CD4-positive, alpha-beta T cell treated with Interleukin-17A for 1 hour (primary cell): ENCODE measurements around the gene WWOX.
A peak's percentile ranks its signal among the peaks of the same experiment; 100 is the strongest.

ENCODE experiments used
- DNase-seq: peaks from one replicate; pipeline ENCODE4 v3.0.0-alpha.2; 2020

Gene WWOX

DNA sequence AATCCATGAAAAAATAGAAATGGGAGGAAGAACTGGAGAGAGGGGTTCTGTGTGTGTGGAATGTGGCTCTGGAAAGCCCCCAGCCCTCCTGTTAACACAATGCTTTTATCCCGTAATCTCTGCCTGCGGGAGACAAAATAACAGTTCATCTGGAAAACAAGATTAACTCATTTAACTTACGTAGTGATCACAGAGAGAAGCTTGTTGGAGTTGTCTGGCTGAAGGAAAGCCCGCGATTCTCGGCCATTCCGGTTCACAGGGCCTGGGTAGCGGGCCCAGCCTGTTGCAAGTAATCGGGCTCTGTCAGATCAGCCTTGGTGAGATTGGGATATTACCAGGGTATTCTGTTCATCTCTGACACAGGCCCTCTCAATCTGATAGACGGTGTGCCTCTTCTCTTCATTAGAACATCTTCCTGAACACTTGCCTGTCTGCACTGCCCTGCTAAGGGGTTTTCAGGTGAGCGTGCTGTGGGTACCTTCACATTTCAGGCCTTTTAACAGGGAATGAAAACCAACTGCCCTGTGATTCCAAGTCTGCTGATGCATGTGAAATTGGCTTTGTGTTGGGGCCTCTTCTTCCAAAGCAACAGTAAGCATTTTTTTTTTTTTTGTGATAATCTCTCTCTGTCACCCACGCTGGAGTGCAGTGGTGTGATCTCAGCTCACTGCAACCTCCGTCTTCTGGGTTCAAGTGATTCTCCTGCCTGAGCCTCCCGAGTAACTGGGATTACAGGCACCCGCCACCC lies 609.9 kb downstream of the WWOX start:
- DNase-seq, result no peak

DNA sequence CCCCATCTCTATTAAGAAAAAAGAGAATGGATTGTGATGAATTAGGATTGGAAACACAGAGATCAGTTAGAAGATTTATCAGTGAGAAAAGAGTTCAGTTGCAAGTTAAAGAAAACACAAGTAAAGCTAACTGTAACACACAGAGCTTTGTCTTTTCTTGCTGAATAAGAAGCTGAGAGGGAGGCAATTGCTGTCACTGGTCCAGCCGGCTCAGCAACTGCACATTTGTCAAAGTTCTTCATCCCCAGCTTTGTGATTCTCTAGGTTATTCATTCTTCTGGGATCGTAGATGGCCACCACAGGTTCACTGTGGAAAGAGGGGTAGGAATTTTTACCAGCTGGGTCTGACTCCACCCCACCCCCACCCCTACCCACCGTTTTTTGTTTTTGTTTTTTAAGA lies 615.7 kb downstream of the WWOX start:
- DNase-seq, result no peak

DNA sequence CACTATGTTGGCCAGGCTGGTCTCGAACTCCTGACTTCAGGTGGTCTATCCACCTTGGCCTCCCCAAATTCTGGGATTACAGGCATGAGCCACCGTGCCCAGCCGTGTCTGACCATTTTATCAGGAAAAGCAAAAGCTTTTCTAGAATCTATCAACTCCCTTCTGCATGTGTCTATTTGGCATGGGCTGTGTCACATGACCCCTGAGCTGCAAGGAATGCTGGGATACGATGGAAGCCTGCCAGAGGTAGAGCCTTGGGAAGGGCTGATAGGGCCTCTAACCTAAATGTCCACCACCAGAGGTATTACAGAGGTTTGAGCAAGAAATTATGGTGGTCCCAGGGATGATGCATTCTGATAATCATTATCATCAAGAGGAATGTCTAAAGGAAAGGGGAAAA lies 616.2 kb downstream of the WWOX start:
- DNase-seq, result no peak

DNA sequence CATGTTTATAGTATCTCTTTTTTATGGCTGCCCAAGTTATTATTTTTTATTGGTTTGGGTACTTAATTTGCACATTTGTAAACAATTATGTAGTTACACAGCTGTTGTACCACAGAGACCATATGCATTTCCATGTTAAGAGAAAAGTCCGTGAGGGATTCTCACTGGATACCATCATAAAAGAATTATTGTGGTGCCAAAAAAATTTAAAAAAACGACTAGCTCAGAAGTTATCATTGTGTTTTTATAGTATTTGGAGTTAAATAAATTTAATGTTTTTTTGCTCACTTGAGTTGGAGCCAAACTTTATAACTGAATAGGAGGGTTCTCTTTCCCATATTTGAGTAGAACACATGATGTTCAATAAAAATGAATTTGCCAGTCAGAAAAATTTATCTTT lies 618.7 kb downstream of the WWOX start:
- DNase-seq, result no peak

DNA sequence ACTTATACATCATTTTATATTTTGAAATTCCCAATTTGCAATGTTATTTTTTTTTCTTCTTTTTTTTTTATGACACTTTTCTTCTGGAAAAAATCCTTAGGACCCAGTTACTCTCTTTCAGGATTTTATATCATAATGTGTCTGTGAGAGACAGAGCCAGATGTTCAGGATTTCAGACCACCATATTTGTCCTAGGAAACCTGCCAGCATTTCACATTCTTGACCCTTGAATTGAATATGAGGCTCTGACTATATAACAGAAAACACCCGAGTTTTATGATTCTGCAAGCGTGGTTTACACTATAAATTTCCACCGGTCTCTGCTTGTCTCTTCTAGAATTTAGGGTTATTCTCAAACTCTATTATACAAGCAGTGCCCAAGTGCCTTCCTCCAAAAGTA lies 621.0 kb downstream of the WWOX start:
- DNase-seq, result no peak

DNA sequence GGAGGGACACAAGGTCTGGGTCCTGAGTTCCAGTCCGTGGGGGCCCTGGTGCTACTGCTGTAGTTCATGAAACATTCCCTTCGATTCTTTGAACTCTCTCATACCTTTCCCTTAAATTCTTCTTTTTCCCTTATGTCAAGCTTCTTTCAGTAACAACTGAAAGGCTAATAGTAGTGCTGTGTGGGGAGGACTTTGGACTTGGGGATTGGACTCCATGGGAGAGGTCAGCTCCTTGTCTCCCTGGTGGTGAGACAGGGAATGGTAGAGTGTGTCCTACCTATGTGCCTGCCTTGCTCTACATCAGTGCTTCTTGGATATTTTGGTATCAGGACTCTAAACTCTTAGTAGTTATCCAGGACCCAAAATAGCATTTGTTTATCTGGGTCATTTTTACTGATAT lies 628.1 kb downstream of the WWOX start:
- no peak for DNase-seq

DNA sequence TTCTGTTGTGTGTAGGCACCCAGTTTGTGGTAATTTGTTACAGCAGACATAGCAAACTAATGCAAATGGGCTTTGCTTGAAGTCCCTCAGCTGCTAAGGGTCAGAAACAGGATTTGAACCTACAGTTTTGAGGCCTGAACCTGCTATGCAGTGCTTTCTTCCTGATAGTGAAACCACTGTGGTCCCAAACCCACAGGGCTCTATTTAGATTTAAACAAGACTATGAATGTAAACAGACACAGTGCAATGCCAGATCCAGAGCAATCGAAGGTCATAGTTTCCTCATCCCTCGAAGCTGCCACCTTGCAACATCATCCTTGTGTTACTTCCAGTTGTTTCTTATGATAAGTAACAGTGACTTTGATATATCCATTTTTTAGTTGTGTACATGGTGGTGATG lies 630.2 kb downstream of the WWOX start:
- DNase-seq, result no peak

DNA sequence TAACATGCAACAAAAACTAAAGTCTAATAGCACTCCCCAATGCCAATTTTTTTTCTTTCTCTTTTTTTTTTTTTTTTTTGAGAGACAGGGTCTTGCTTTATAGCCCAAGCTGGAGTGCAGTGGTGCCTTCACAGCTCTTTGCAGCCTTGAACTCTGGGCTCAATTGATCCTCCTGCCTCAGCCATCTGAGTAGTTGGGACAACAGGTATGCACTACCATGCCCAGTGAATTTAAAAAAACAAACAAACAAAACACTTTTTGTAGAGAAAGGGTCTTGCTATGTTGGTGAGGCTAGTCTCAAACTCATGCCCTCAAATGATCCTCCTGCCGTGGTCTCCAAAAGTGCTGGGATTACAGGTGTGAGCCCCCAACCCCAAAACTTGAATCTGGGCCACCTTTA lies 632.3 kb downstream of the WWOX start:
- DNase-seq, result no peak

DNA sequence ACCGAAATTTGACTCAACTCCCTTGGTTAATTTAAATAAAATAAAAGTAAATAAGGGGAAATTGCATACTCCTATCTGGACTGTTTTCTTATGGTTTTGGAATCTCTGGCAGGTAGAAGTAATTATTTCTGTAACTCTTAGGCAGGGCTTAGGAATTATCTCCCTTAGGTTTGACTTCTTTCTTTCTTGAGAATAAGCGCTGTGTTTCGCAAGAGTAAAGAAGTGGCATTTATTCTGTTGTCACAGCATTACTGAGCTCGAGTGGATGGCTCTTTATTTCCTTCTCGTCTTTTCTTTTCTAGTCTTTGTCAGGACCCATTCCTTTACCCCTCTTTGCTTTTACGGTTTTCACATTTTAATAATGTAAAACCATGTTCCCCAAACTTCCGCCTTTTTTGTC lies 633.2 kb downstream of the WWOX start:
- DNase-seq, result no peak

DNA sequence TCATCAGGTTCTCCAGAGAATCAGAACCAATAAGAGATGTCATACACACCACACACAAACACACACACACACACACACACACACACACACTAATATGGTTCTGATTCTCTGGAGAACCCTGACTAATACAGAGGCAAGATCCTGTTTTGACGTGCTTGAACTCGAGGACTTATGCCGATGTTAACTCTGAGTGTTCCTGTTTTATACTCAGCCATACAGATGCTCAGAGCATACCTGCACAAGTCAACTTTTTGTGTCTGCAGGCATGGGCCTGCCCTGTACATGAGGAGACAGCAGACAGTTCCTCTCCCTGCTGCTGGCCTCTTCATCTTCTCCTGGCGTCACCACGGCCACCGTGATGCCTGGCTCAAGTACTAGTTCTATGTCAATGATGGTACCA lies 635.9 kb downstream of the WWOX start:
- no peak for DNase-seq

DNA sequence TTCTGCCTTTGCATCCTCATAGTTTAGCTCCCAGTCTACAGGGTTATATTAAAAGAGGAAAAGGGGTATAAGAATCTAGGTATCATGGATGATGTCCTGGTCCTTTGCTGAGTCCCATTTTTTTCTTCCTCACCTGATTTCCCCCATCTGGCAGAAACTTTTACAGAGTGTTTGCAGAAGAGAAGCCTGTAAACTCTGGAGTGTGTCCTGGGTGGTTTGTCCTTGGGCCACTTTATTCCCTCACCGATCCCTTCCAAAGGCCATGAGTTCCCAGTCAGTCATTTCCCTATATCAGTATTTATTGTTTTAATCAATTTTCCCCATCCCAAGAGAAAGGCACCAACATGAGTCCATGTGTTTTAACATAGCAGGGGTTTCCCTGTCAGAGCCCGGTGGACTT lies 638.2 kb downstream of the WWOX start:
- DNase-seq, result no peak

DNA sequence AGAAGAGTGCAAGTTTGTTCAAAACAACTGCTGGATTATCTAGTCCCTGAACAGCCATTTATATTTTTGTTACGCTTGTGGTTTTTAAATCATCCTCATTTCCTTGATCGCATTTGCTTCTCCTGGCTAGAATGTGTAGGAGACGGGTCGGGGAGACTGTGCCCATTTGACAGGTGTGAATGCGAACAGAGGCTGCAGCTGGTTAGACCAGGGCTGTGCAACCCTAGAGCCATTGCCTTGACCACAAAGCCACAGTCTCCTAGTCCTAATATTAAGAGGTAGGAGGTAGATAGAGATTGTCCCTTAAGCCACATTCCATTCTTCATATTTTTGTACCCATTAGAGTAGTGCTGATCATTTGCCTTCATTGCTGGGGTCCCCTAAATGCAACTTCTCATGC lies 639.1 kb downstream of the WWOX start:
- no peak for DNase-seq

DNA sequence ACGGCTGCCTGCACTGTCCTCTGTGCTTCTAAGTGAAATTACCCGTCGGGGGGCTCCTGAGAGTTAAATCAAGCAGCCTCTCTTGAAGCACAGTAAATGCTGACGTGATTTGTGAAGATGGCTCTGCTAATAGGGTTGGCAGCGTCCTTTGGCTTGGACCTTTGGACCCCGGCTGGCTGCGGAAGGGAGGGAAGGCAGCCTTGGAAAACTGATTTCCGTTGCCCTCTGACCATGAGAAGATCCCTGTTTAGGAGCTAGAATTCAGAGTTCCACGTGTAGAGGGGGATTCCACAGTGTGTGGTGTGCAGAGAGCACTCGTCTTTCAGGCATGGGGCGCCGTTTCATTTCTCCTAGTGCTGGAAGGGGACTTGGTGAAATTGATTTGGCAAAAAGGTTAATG lies 640.8 kb downstream of the WWOX start:
- no peak for DNase-seq

DNA sequence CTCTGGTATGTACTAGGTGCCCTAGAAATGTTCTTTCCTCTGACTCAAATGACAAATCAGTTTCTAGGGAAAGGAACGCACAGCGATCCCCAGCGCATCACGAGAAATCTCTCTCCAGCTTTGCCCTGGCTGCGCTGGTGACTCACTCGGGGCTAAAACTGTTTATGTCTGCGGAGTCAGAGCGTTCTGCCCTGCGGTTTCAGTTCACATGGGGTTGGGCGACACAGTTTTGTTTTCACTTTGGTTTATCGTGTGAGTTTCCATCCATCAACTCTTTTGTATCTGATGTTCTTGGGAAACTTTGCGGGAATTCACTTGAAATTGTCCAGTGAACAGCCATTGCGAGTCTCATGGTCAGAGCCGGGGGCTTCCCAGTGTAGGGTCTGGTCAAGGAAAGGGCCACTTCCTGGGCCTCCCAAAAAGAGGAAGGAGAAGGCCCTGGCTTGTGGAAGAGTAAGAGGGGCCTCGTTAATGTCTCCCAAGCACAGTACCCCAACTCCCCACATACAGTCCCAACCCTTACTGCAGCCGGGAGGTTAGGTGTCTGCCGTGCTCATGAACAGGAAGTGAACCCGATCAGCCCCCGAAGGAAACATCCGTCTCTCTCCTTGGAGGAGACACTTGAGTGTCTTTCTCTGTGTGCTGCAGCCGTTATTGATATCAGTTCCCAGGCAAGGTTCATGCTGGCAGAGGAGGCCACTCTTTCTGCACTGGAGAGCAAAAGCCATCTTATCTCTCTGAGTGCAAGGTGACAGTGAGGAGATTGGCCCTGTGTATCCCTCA lies 643.2 kb downstream of the WWOX start:
- DNase-seq, result peak; percentile 82

DNA sequence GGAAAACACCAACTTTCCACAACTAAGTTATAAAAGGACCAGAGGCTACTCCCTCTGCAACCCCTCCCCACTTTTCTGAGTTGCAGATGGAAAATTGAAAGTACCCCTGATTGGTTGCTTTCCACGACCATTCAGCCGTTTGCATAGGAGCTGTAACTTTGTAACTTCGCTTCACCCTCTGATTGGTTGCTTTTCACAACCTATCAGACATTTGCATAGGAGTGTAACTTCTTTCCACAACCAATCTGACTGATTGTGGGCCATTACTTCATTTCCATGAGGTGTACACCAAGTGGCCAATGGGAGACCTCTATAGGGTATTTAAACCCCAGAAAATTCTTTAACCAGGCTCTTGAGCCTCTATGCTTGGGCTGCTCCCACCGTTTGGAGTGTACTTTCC lies 644.1 kb downstream of the WWOX start:
- DNase-seq, result peak; percentile 17

DNA sequence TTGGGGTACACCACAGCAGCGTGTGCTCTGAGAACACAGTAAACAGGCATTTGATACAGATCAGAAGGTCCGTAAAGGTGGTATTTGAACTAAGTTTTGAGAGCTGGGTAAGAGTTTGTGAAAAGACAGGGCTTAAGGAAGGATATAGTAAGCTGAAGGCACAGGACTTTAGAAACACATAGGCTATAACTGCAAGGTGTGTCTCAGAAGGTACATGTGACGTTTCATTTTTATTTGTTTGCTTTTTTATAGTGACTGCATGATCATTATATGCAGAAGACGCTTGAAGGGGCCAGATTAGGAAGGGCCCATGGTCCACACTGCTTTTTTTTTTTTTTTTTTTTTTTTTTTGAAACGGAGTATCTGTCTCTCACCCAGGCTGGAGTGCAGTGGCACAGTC lies 644.6 kb downstream of the WWOX start:
- DNase-seq, result no peak

DNA sequence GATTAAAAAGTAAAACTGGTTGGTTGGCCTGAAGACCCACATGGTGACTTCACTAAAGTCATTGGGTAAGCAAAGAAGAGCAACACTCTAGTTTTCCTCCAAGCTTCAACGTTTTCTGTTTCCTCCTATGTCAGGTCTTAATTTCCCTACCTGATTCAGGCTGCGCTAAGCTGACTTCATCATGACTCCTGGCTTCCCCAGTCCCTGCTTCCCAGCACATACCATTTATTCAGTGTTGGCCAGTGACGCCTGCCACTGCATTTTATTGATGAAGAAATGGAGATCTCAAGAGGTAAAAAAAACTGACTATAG lies 645.3 kb downstream of the WWOX start:
- DNase-seq, result no peak

DNA sequence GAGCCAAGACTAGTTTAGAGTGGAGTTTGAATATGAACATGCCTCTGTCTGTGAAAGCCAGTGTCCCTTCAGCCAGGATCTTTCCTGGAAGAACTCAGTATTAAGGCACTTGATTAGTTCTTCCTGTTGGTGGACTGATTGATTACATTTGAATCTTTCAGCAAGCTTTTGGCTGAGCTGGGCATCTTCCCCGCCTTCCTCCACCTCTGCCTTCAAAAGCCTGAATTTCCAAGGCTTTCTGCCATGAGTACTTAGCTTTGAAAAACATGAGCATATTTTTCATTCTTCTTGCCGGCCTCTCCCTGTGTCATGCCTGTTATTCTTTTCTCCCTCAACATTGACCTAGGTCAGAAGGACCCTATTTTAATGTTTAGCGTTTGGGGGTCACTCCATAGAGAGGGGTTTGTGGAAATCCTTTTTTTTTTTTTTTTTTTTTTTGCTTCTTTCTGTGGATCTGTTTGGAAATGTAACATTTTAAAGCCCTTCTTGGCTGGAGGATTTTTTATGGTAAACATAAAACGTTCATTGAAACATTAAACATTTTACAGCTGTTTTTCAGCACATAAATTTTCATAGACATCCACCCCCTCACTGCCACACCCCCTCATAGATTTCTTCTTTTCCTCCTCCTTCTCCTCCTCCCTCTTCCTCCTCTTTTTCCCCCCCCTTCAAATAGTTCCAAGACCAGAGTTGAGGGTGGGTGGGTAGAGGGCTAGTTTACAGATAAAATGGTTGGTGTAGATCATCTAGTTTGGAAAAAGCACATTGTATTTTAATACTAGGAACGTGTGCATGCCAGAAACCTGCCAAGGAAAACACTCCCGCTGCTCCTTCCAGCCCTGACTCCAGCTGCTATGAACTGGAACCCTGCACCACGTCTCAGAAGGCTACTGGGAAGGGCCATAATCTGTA lies 645.9 kb downstream of the WWOX start:
- no peak for DNase-seq

DNA sequence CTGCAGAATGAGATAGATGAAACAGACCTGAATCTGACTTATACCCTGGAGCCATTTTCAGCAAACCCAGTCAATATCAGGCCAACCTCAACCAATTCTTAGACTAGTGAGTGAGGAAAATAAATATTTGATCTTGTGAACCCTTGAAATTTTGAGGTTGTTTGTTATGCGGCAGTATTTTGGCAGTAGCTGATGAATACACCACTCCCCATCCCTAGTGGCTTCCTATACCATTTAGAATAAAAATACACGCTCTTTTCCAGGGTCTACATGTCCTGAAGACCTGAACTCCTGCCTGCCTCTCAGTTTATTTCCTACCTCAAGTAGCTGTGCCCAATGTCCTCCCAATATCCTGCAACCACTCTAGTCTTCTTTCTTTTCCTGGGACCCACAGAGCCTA lies 647.3 kb downstream of the WWOX start:
- DNase-seq, result no peak

DNA sequence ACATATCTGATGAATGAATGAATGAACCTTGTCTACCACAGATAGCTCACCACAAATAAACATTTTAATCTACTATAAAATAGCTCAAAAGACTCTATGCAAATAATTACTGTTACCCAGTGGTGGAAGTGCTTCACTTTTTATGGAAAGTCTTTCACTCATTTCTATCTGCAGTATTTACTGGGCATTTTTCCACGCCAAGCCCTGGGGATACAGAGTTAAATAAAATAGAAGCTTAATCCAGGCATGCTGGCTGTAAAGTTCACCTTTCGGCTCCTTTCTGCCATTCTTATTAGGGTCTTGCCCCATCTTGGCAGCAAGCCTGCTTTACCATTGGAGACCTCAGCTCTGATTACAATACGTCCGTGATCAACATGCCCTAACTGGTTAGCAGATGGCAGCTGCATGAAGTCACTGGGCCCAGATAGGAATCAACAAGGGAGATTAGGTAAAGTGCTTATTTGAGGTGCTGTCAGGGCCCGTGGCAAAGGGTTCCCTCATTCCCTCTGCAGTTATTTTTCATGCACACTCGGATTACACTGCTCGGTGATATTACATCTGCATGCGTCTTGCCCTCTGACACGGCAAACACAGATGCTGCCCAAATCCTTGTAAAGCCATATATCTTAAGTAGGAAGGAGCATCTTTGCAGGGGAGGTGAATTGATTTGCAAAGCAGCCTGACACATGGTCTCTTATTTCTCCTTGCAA lies 648.9 kb downstream of the WWOX start:
- no peak for DNase-seq

DNA sequence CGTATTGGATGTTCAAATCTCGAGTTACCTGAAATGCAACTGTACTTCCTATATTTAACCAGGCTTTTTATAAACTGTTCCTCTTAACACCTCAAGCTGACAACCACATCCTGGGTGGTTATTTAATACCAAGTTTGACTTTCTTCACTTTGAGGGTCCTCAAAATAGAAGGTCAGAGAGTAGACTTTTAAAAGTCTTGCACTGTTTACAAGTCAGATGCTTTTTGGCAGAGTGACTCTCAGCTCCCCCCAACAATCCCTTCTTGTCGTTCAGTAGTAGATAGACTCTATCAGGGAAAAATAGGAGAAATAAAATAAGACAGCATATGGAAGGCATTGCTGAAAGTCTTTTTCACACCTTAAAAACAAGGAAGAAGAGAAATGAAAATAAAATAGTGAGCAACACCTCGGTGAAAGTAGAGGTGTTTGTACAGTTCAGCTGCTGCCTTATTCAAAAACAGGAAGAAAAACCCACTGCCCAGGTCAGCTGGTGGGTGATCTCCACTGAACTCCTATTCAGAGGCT lies 650.4 kb downstream of the WWOX start:
- DNase-seq, result peak; percentile 49

DNA sequence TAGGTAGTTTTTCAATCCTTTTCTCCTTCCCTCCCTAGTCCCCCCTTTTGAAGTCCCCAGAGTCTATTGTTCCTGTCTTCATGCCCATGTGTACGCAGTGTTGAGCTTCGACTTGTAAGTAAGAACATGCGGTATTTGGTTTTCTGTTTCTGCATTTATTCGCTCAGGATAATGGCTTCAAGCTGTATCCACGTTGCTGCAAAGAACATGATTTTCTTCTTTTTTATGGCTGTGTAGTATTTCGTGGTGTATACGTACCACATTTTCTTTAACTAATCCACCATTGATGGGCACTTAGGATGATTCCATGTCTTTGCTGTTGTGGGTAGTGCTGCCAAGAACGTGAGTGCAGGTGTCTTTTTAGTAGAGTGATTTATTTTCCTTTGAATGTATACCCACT lies 651.2 kb downstream of the WWOX start:
- DNase-seq, result no peak

DNA sequence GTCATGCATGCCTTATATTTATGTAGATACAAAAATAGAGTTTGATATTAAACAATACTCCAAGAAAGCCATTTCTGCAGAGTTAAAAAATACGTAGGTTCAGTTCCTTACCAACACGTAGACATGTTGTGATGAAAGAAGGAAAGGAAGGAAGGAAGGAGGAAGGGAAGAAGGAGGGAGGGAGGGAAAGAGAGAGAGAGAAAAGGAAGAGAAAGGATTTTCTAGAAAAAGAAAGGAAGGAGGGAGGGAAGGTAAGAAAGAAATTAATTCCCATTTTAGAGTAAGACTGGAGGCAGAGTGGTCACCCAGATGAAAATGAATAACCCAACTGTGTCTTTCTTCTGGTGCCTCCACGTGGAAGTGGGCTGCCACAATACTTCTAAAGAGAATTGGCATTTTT lies 652.1 kb downstream of the WWOX start:
- DNase-seq, result no peak
